Right lobe of liver (tissue), 4 donors: ENCODE measurements around the gene ST3GAL2.

Experiments
- POLR2A ChIP-seq: fragments of 450-650 bp; IDR thresholded peaks from one replicate; pipeline ENCODE4 v1.6.1; 2017; ENCODE audit warnings: antibody characterized with exemption, mild to moderate bottlenecking
- TF ChIP-seq, protein P1 (sequence below), 4 donors: fragments of 200-600 bp in 3 of 4; fragments of 450-650 bp in 1 of 4; IDR thresholded peaks; one replicate each; pipeline versions ENCODE4 v1.5.1 to v1.8.0; 2016 to 2022; ENCODE audit warnings: antibody characterized with exemption in 4 of 4, mild to moderate bottlenecking in 2 of 4
- donor health status: DM: no; HTN: no; CAD: no.
- donor health status: DM: no; HTN: no; CAD: no.
- donor health status: DM: no; HTN: yes; CAD: no.

DNA sequence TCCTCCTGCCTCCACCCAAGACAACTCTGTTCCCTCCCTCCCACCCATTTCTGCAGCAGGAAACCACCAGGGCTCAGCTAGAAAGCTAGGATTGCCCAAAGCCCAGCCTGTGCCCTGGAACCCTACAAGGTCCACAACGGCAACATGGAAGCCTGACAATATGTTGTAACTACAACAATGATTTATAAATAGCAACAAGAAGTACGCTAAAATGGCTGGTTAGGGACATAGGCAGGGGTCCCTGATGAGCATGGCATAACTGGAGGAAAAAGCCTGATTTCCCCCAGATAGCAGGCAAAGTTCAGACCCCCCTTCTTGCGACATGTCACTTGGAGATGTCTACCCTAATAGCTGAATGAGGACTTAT is 6.6 kb downstream of the ST3GAL2 start:
- TF ChIP-seq, protein P1, sequence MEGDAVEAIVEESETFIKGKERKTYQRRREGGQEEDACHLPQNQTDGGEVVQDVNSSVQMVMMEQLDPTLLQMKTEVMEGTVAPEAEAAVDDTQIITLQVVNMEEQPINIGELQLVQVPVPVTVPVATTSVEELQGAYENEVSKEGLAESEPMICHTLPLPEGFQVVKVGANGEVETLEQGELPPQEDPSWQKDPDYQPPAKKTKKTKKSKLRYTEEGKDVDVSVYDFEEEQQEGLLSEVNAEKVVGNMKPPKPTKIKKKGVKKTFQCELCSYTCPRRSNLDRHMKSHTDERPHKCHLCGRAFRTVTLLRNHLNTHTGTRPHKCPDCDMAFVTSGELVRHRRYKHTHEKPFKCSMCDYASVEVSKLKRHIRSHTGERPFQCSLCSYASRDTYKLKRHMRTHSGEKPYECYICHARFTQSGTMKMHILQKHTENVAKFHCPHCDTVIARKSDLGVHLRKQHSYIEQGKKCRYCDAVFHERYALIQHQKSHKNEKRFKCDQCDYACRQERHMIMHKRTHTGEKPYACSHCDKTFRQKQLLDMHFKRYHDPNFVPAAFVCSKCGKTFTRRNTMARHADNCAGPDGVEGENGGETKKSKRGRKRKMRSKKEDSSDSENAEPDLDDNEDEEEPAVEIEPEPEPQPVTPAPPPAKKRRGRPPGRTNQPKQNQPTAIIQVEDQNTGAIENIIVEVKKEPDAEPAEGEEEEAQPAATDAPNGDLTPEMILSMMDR (IDR thresholded peaks at IDR 0.05) = no peak
- TF ChIP-seq POLR2A = no peak
